Breast epithelium (tissue), 3 donors: Measurements from ENCODE around the gene MBD5.

Experiments used
- CTCF ChIP-seq, 3 donors: fragments of 450-650 bp; IDR thresholded peaks; one replicate each; pipeline ENCODE4 v1.5.1; 2016 to 2017; ENCODE audit warnings: antibody characterized with exemption in 3 of 3, mild to moderate bottlenecking in 3 of 3, moderate library complexity in 3 of 3
- POLR2A ChIP-seq: fragments of 450-650 bp; IDR thresholded peaks from one replicate; pipeline ENCODE4 v1.6.1; 2016; ENCODE audit warnings: antibody characterized with exemption, mild to moderate bottlenecking, moderate library complexity

GRCh38 chr2:148298196-148298595, 277.3 kb downstream of the MBD5 start:
- TF ChIP-seq CTCF (IDR thresholded peaks at IDR 0.05) (no peak), POLR2A (no peak)
